Stimulated activated CD8-positive, alpha-beta memory T cell treated with anti-CD3 and anti-CD28 coated beads, Interleukin-2, amount 100 ng/mL, for 48 hours (primary cell): ENCODE measurements around the gene GDPGP1.
"Not testable (repeated sequence)": the region's sequence is repeated elsewhere in the genome, so short reads cannot be mapped to it uniquely, and the experiment has no call there.

Experiments used
- DNase-seq, 2 donors: peaks; one replicate each; pipeline ENCODE4 v3.0.0-alpha.2; 2020; ENCODE audit warnings: low read depth in 2 of 2

GDPGP1 gene

GRCh38 chr15:90234096-90234988 is at the start of gene GDPGP1:
TSS of gene GDPGP1 (plus strand) at chr15:90234209. CDS start at chr15:90240909, 6,700 bp downstream.
- DNase-seq, result no peak

GRCh38 chr15:90184786-90185704 is 49.0 kb upstream of the GDPGP1 start:
- DNase-seq, result peak in 1 of 2 donors; percentile 35

GRCh38 chr15:90187257-90187868 is 46.6 kb upstream of the GDPGP1 start:
- DNase-seq, result no peak

- DNase-seq, result not testable (repeated sequence)
Observed at GRCh38 chr15:90188065-90188464, 45.9 kb upstream of the GDPGP1 start.

- DNase-seq, result no peak
Observed at GRCh38 chr15:90188914-90189748, 44.9 kb upstream of the GDPGP1 start.

GRCh38 chr15:90189781-90190467 is 44.1 kb upstream of the GDPGP1 start:
- DNase-seq, result no peak

GRCh38 chr15:90190606-90191343 is 43.2 kb upstream of the GDPGP1 start:
- no peak for DNase-seq

- no peak for DNase-seq
Observed at GRCh38 chr15:90191344-90191687, 42.7 kb upstream of the GDPGP1 start.

GRCh38 chr15:90191794-90192509 is 42.1 kb upstream of the GDPGP1 start:
- no peak for DNase-seq

GRCh38 chr15:90192961-90193786 is 40.8 kb upstream of the GDPGP1 start:
- no peak for DNase-seq

GRCh38 chr15:90194655-90195054 is 39.4 kb upstream of the GDPGP1 start:
- DNase-seq, result no peak

GRCh38 chr15:90200534-90201129 is 33.4 kb upstream of the GDPGP1 start:
- no peak for DNase-seq

- DNase-seq, result peak; percentile 54 to 61
Observed at GRCh38 chr15:90201130-90201943, 32.7 kb upstream of the GDPGP1 start, which contains the start of gene SEMA4B. TSS of gene SEMA4B (plus strand) at chr15:90201330. CDS start at chr15:90201579, 249 bp downstream.

- no peak for DNase-seq
Observed at GRCh38 chr15:90201944-90202375, 32.0 kb upstream of the GDPGP1 start.

- no peak for DNase-seq
Observed at GRCh38 chr15:90202929-90203328, 31.1 kb upstream of the GDPGP1 start.

- DNase-seq, result no peak
Observed at GRCh38 chr15:90203473-90203872, 30.5 kb upstream of the GDPGP1 start.

GRCh38 chr15:90203922-90204321 is 30.1 kb upstream of the GDPGP1 start:
- no peak for DNase-seq
